PC-3 (cell line): Measurements from ENCODE around the gene SDK2. TPM values are rescaled to one million over a fixed set of nuclear protein-coding genes. Genes with fewer than 3 reads are reported as not detected.

Experiments used
- ATAC-seq: fragments of 200-7000 bp; cut with Tn5 transposase; 2 replicates; pipeline ENCODE4 v1.9.1; 2020; ENCODE audit warnings: mild to moderate bottlenecking, moderate library complexity
- BruUV-seq: library from RNA; stranded (reverse); fragments of 400-500 nt; replicated peaks from 2 replicates; lab custom pipeline; 2021; lab: Mats Ljungman, UMichigan
- CTCF ChIA-PET: fragments of 300-600 bp; sonication (Branson Sonifier 250); formaldehyde crosslinking; loops from one replicate; lab custom pipeline; 2022; ENCODE audit warnings: antibody characterized with exemption; lab: Charles Lee
- POLR2A ChIA-PET: fragments of 300-600 bp; sonication (Branson Sonifier 250); formaldehyde crosslinking; loops from one replicate; lab custom pipeline; 2022; ENCODE audit warnings: antibody characterized with exemption; ENCODE audit not compliant: unreplicated experiment; lab: Charles Lee
- DNase-seq: peaks from one replicate; pipeline ENCODE4 v3.0.0-alpha.2; 2015
- H2AFZ ChIP-seq: fragments of 300-600 bp; sonication (generic); 2 replicates; pipeline ENCODE4 v1.6.0; 2016; ENCODE audit warnings: antibody characterized with exemption, low read length
- H3F3A ChIP-seq: fragments of 300-600 bp; sonication (generic); one replicate; pipeline ENCODE4 v1.6.0; 2017; ENCODE audit warnings: antibody characterized with exemption, low read length, control low read depth, mild to moderate bottlenecking; ENCODE audit not compliant: unreplicated experiment
- H3K27ac ChIP-seq: fragments of 300-600 bp; sonication (generic); 2 replicates; pipeline ENCODE4 v1.5.1; 2016; ENCODE audit warnings: mild to moderate bottlenecking, low read length
- H3K27me3 ChIP-seq: fragments of 300-600 bp; sonication (generic); 2 replicates; pipeline ENCODE4 v1.6.1; 2016; ENCODE audit warnings: low read length, mixed read lengths
- H3K36me3 ChIP-seq: fragments of 300-600 bp; sonication (generic); 2 replicates; pipeline ENCODE4 v1.6.1; 2016; ENCODE audit warnings: low read depth, mixed run types, low read length, mixed read lengths
- H3K4me1 ChIP-seq: fragments of 300-600 bp; sonication (generic); 2 replicates; pipeline ENCODE4 v1.5.1; 2016; ENCODE audit warnings: low read length; ENCODE audit not compliant: insufficient read depth
- H3K4me2 ChIP-seq: fragments of 300-600 bp; sonication (generic); 2 replicates; pipeline ENCODE4 v1.6.0; 2016; ENCODE audit warnings: low read length
- H3K4me3 ChIP-seq: fragments of 300-600 bp; sonication (generic); 2 replicates; pipeline ENCODE4 v1.5.1; 2016; ENCODE audit warnings: mild to moderate bottlenecking, low read length, mixed read lengths
- H3K79me2 ChIP-seq: fragments of 300-600 bp; sonication (generic); 2 replicates; pipeline ENCODE4 v1.6.1; 2017; ENCODE audit warnings: low read length, mixed read lengths
- H3K9ac ChIP-seq: fragments of 300-600 bp; sonication (generic); 2 replicates; pipeline ENCODE4 v1.6.0; 2016; ENCODE audit warnings: mild to moderate bottlenecking, low read length
- H3K9me2 ChIP-seq: fragments of 300-600 bp; sonication (generic); replicated peaks from 2 replicates; pipeline ENCODE4 v1.6.1; 2016; ENCODE audit warnings: mixed run types, low read length, mixed read lengths
- H3K9me3 ChIP-seq: fragments of 300-600 bp; sonication (generic); 2 replicates; pipeline ENCODE4 v1.6.1; 2016; ENCODE audit warnings: low read length, mixed read lengths
- H4K20me1 ChIP-seq: fragments of 300-600 bp; sonication (generic); 2 replicates; pipeline ENCODE4 v1.6.1; 2016; ENCODE audit warnings: low read length, mixed read lengths
- EZH2 ChIP-seq: fragments of 300-600 bp; sonication (generic); IDR thresholded peaks from one replicate; pipeline ENCODE4 v1.6.1; 2017; ENCODE audit warnings: antibody characterized with exemption, mild to moderate bottlenecking, low read length; ENCODE audit not compliant: unreplicated experiment
- EZH2phosphoT487 ChIP-seq: fragments of 300-600 bp; sonication (generic); IDR thresholded peaks from 2 replicates; pipeline ENCODE4 v1.6.1; 2018; ENCODE audit warnings: mild to moderate bottlenecking, antibody characterized with exemption, low read length, borderline replicate concordance
- intact Hi-C: fragments of 100-400 bp; cut with micrococcal nuclease; formaldehyde crosslinking; loops from 2 replicates; pipeline ENCODE4 v1.9.0; 2023
- total RNA-seq: library from RNA; depleted of rRNA; stranded (reverse); fragments of >200 nt; gene quantifications from 2 replicates; pipeline ENCODE4 v1.2.3, GENCODE V29; 2014
- TF ChIP-seq, protein P1 (sequence below): fragments of 300-600 bp; sonication (generic); conservative IDR thresholded peaks from 2 replicates; pipeline ENCODE4 v1.5.1; 2017; ENCODE audit warnings: antibody characterized with exemption, low read depth, mild to moderate bottlenecking, low read length

The SDK2 gene
- total RNA-seq, 1 experiment from 2014 or later, result 0.07 TPM

DNA sequence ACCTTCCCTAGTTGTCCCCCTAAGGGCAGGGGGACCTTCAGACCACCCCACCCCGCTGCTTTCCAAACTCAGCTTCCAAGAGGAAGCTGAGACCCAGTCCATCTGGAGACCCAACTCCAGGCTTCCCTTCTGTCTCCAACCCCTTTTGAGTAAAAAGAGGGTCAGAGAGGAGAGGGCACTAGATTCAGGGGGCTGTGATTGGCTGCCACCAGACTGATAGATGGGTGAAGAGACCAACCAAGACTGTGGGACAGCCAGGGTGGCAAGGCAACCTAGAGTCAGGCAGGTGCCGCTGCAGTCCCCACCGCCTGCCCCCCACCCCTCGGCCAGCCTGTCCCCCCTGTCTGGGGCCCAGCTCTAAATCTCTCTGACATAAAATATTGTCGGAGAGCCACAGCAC is 92.5 kb downstream of the SDK2 start:
- POLR2A ChIA-PET, result no interaction called here
- Histone ChIP-seq H3K79me2 (no peaks in the 10 kb centered on the region), H3F3A (no peaks in the 10 kb centered on the region), H4K20me1 (0 out of 2 replicates have a peak, but pooled peaks cover 3% of the 10 kb centered on the region), H3K4me2 (no peak overlapping the region), H2AFZ (no peak overlapping the region), H3K9ac (no peak overlapping the region), H3K27me3 (peaks cover 69% of the 10 kb centered on the region), H3K36me3 (no peaks in the 10 kb centered on the region), H3K9me2 (no peaks in the 10 kb centered on the region), H3K4me1 (no peaks in the 10 kb centered on the region), H3K27ac (no peak overlapping the region), H3K4me3 (no peak overlapping the region), H3K9me3 (no peaks in the 10 kb centered on the region)
- DNase-seq (no peak), ATAC-seq (no peak)
- CTCF ChIA-PET, result no interaction called here
- BruUV-seq, result no TSS peak
- intact Hi-C loops, result no loop called here
- TF ChIP-seq, protein P1, sequence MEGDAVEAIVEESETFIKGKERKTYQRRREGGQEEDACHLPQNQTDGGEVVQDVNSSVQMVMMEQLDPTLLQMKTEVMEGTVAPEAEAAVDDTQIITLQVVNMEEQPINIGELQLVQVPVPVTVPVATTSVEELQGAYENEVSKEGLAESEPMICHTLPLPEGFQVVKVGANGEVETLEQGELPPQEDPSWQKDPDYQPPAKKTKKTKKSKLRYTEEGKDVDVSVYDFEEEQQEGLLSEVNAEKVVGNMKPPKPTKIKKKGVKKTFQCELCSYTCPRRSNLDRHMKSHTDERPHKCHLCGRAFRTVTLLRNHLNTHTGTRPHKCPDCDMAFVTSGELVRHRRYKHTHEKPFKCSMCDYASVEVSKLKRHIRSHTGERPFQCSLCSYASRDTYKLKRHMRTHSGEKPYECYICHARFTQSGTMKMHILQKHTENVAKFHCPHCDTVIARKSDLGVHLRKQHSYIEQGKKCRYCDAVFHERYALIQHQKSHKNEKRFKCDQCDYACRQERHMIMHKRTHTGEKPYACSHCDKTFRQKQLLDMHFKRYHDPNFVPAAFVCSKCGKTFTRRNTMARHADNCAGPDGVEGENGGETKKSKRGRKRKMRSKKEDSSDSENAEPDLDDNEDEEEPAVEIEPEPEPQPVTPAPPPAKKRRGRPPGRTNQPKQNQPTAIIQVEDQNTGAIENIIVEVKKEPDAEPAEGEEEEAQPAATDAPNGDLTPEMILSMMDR, result no peak
- TF ChIP-seq EZH2phosphoT487 (no peak), EZH2 (no peak)

DNA sequence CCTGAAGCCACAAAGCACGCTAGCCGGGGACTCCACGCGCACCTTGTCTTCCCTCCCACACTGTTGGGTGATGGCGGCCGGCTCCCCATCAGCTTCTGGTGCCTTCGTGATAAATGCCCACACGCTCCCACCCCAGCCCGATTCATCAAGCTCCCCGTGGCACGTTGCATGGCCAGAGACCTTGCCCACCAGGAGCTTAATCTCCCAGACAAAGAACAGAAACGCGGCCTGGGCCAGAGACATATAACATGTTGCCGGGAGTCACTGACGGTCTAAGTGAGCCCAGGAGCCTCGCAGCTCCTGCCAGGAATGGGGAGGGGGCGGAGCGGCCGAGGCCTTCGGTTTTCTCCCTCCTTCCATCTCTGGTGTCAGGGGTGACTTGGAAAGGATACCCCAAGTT is 93.1 kb downstream of the SDK2 start:
- no peak overlapping the region for H3K4me2 ChIP-seq
- BruUV-seq, result no TSS peak
- H2AFZ ChIP-seq, result no peak overlapping the region
- DNase-seq (no peak), ATAC-seq (no peak)
- CTCF ChIA-PET, result no interaction called here
- 0 out of 2 replicates have a peak, but pooled peaks cover 3% of the 10 kb centered on the region for H4K20me1 ChIP-seq
- TF ChIP-seq EZH2phosphoT487, result no peak
- TF ChIP-seq, protein P1, result no peak
- TF ChIP-seq EZH2, result no peak
- H3K4me3 ChIP-seq, result no peak overlapping the region
- H3K9ac ChIP-seq, result no peak overlapping the region
- POLR2A ChIA-PET, result no interaction called here
- no peaks in the 10 kb centered on the region for H3K4me1 ChIP-seq
- peaks cover 68% of the 10 kb centered on the region for H3K27me3 ChIP-seq
- H3K36me3 ChIP-seq, result no peaks in the 10 kb centered on the region
- no peaks in the 10 kb centered on the region for H3F3A ChIP-seq
- no peaks in the 10 kb centered on the region for H3K9me3 ChIP-seq
- intact Hi-C loops, result no loop called here
- H3K9me2 ChIP-seq, result no peaks in the 10 kb centered on the region
- no peak overlapping the region for H3K27ac ChIP-seq
- H3K79me2 ChIP-seq, result no peaks in the 10 kb centered on the region

DNA sequence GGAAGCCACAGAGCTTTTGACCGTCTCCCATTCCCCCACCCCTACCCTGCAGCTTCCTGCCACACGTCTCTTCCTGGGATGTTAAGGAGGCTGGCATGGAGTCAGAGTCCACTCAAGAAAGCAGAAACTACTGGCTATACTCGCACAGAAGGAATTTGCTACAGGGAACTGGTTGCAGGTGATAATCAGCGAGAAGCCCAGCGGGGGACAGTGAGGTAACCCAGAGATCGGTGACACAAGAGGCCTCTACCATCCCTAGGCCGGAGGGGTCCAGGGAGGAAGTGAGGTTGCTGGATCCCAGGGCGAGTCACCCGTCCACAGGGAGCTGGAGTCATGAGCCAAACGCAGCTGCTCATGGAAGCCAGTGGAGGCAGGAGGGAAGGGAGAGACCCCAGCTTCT is 93.7 kb downstream of the SDK2 start:
- no peak overlapping the region for H3K27ac ChIP-seq
- H4K20me1 ChIP-seq, result 0 out of 2 replicates have a peak, but pooled peaks cover 3% of the 10 kb centered on the region
- no TSS peak for BruUV-seq
- intact Hi-C loops, result no loop called here
- no peaks in the 10 kb centered on the region for H3K9me3 ChIP-seq
- H3K79me2 ChIP-seq, result no peaks in the 10 kb centered on the region
- H3K9me2 ChIP-seq, result no peaks in the 10 kb centered on the region
- no peak for ATAC-seq
- H3K27me3 ChIP-seq, result peaks cover 70% of the 10 kb centered on the region
- no peak for DNase-seq
- H3K4me1 ChIP-seq, result no peaks in the 10 kb centered on the region
- H3K4me2 ChIP-seq, result no peak overlapping the region
- ChIA-PET CTCF (no interaction called here), POLR2A (no interaction called here)
- H3K36me3 ChIP-seq, result no peaks in the 10 kb centered on the region
- no peak overlapping the region for H3K9ac ChIP-seq
- no peaks in the 10 kb centered on the region for H3F3A ChIP-seq
- H2AFZ ChIP-seq, result no peak overlapping the region
- TF ChIP-seq, protein P1, result no peak
- TF ChIP-seq EZH2, result no peak
- TF ChIP-seq EZH2phosphoT487, result no peak
- H3K4me3 ChIP-seq, result no peak overlapping the region
